ENCODE measurements around the gene FAM24B. TPM values are rescaled to one million over a fixed set of nuclear protein-coding genes. Genes with fewer than 3 reads are reported as not detected.

The FAM24B gene
- polyA plus RNA-seq, 1 experiment: 4.6 TPM

GRCh38 chr10:122856902-122857301, 22.5 kb downstream of the FAM24B start:
- Histone ChIP-seq H3K9me3 (ENCODE audit: control insufficient read depth, insufficient read depth, low read length) (no peaks in the 10 kb centered on the region), H3K27me3 (ENCODE audit: control insufficient read depth, insufficient read depth, low read length) (no peaks in the 10 kb centered on the region), H3K4me3 (ENCODE audit: low read depth, low read length) (no peak overlapping the region), H3K27ac (ENCODE audit: low read depth, low read length) (no peak overlapping the region)
- no peak for TF ChIP-seq CTCF (IDR thresholded peaks at IDR 0.05; ENCODE audit: low read depth, low read length)
- DNase-seq (ENCODE audit: low read depth, low spot score): no peak
- ChIA-PET POLR2A (interaction anchor here (0.6 kb wide), 1 partner anchor 405 kb away, joined by 3 read pairs; no protein-coding TSS in a partner anchor), CTCF (no interaction called here)

- CTCF ChIA-PET: no interaction called here
- H3K27me3 ChIP-seq (ENCODE audit: control insufficient read depth, insufficient read depth, low read length): no peaks in the 10 kb centered on the region
- POLR2A ChIA-PET: no interaction called here
- DNase-seq (ENCODE audit: low read depth, low spot score): no peak
- H3K9me3 ChIP-seq (ENCODE audit: control insufficient read depth, insufficient read depth, low read length): no peaks in the 10 kb centered on the region
- no peak overlapping the region for H3K27ac ChIP-seq (ENCODE audit: low read depth, low read length)
- TF ChIP-seq CTCF (IDR thresholded peaks at IDR 0.05; ENCODE audit: low read depth, low read length): no peak
- no peak overlapping the region for H3K4me3 ChIP-seq (ENCODE audit: low read depth, low read length)
Observed at GRCh38 chr10:122855745-122856144, 23.6 kb downstream of the FAM24B start.

- no peak for TF ChIP-seq CTCF (IDR thresholded peaks at IDR 0.05; ENCODE audit: low read depth, low read length)
- H3K4me3 ChIP-seq (ENCODE audit: low read depth, low read length): no peak overlapping the region
- no peaks in the 10 kb centered on the region for H3K27me3 ChIP-seq (ENCODE audit: control insufficient read depth, insufficient read depth, low read length)
- peak overlapping the region; percentile 74 for H3K27ac ChIP-seq (ENCODE audit: low read depth, low read length)
- ChIA-PET CTCF (interaction anchor here (1.2 kb wide), 1 partner anchor 126 kb away, joined by 4 read pairs; no protein-coding TSS in a partner anchor), POLR2A (no interaction called here)
- no peak for DNase-seq (ENCODE audit: low read depth, low spot score)
- H3K9me3 ChIP-seq (ENCODE audit: control insufficient read depth, insufficient read depth, low read length): no peaks in the 10 kb centered on the region
Observed at GRCh38 chr10:122854648-122855047, 24.7 kb downstream of the FAM24B start.

GRCh38 chr10:122853665-122854313, 25.6 kb downstream of the FAM24B start:
- ChIA-PET POLR2A (no interaction called here), CTCF (interaction anchor here (1.2 kb wide), 1 partner anchor 127 kb away, joined by 4 read pairs; no protein-coding TSS in a partner anchor)
- no peaks in the 10 kb centered on the region for H3K27me3 ChIP-seq (ENCODE audit: control insufficient read depth, insufficient read depth, low read length)
- H3K9me3 ChIP-seq (ENCODE audit: control insufficient read depth, insufficient read depth, low read length): no peaks in the 10 kb centered on the region
- no peak overlapping the region for H3K4me3 ChIP-seq (ENCODE audit: low read depth, low read length)
- TF ChIP-seq CTCF (IDR thresholded peaks at IDR 0.05; ENCODE audit: low read depth, low read length): no peak
- peak overlapping the region; percentile 74 for H3K27ac ChIP-seq (ENCODE audit: low read depth, low read length)
- DNase-seq (ENCODE audit: low read depth, low spot score): no peak

GRCh38 chr10:122852261-122852660, 27.1 kb downstream of the FAM24B start:
- Histone ChIP-seq H3K27me3 (ENCODE audit: control insufficient read depth, insufficient read depth, low read length) (no peaks in the 10 kb centered on the region), H3K9me3 (ENCODE audit: control insufficient read depth, insufficient read depth, low read length) (no peaks in the 10 kb centered on the region; the same call in 1 of the 2 replicates), H3K27ac (ENCODE audit: low read depth, low read length) (no peak overlapping the region), H3K4me3 (ENCODE audit: low read depth, low read length) (no peak overlapping the region)
- ChIA-PET POLR2A (no interaction called here), CTCF (no interaction called here)
- no peak for DNase-seq (ENCODE audit: low read depth, low spot score)
- no peak for TF ChIP-seq CTCF (IDR thresholded peaks at IDR 0.05; ENCODE audit: low read depth, low read length)
